HepG2 (cell line): ENCODE measurements around the gene ANKRD40. TPM values are rescaled to one million over a fixed set of nuclear protein-coding genes. Genes with fewer than 3 reads are reported as not detected.

Experiments used
- ARID3A ChIP-seq: IDR thresholded peaks from 2 replicates; pipeline ENCODE4 v1.6.1; 2012; ENCODE audit warnings: low read depth, low read length, improper control_type of control experiment
- ARNTL ChIP-seq: sonication (generic); formaldehyde crosslinking; IDR thresholded peaks from 2 replicates; pipeline ENCODE4 v1.4.0; 2020; ENCODE audit warnings: mild to moderate bottlenecking, missing genetic modification reagents
- HOXA3 ChIP-seq: sonication (generic); formaldehyde crosslinking; IDR thresholded peaks from 2 replicates; pipeline ENCODE4 v1.5.0; 2020; ENCODE audit warnings: missing genetic modification reagents
- JUN ChIP-seq: sonication (generic); formaldehyde crosslinking; IDR thresholded peaks from 2 replicates; pipeline ENCODE4 v1.4.0; 2020; ENCODE audit warnings: mild to moderate bottlenecking, missing genetic modification reagents
- NCOR1 ChIP-seq: fragments of 200-600 bp; sonication (generic); IDR thresholded peaks from 2 replicates; pipeline ENCODE4 v1.7.0; 2017; ENCODE audit warnings: antibody characterized with exemption, low read length, borderline replicate concordance
- PHF21A ChIP-seq: sonication (generic); formaldehyde crosslinking; IDR thresholded peaks from 2 replicates; pipeline ENCODE4 v1.5.0; 2020; ENCODE audit warnings: mild to moderate bottlenecking, missing genetic modification reagents
- RBM22 ChIP-seq: fragments of 200-400 bp; formaldehyde crosslinking; optimal IDR thresholded peaks from 2 replicates; pipeline ENCODE3; 2017; ENCODE audit warnings: mild to moderate bottlenecking, low read length, moderate library complexity
- RNF2 ChIP-seq: fragments of 450-650 bp; conservative IDR thresholded peaks from 2 replicates; pipeline ENCODE4 v1.6.1; 2016; ENCODE audit warnings: low read depth
- TBX2 ChIP-seq: sonication (generic); formaldehyde crosslinking; IDR thresholded peaks from 2 replicates; pipeline ENCODE4 v1.5.0; 2020; ENCODE audit warnings: missing genetic modification reagents, mild to moderate bottlenecking, borderline replicate concordance
- TSC22D2 ChIP-seq: sonication (generic); formaldehyde crosslinking; IDR thresholded peaks from 2 replicates; pipeline ENCODE4 v1.5.1; 2020; ENCODE audit warnings: missing genetic modification reagents, mild to moderate bottlenecking, borderline replicate concordance
- ZFP82 ChIP-seq: sonication (generic); formaldehyde crosslinking; IDR thresholded peaks from 2 replicates; pipeline ENCODE4 v1.5.1; 2020; ENCODE audit warnings: mild to moderate bottlenecking, missing genetic modification reagents, borderline replicate concordance
- ZNF296 ChIP-seq: sonication (generic); formaldehyde crosslinking; conservative IDR thresholded peaks from 2 replicates; pipeline ENCODE4 v1.5.0; 2020; ENCODE audit warnings: mild to moderate bottlenecking, missing genetic modification reagents
- ZNF318 ChIP-seq: sonication (generic); formaldehyde crosslinking; IDR thresholded peaks from 2 replicates; pipeline ENCODE4 v1.4.0; 2020; ENCODE audit warnings: mild to moderate bottlenecking, missing genetic modification reagents
- ZNF441 ChIP-seq: sonication (generic); formaldehyde crosslinking; IDR thresholded peaks from 2 replicates; pipeline ENCODE4 v1.7.0; 2021; ENCODE audit warnings: missing genetic modification reagents, borderline replicate concordance
- ZNF556 ChIP-seq: sonication (generic); formaldehyde crosslinking; IDR thresholded peaks from 2 replicates; pipeline ENCODE4 v1.4.0; 2020; ENCODE audit warnings: mild to moderate bottlenecking, missing genetic modification reagents, borderline replicate concordance
- ZNF7 ChIP-seq: IDR thresholded peaks from 2 replicates; pipeline ENCODE4 v1.6.1; 2016; ENCODE audit warnings: missing biosample characterization, missing genetic modification reagents
- ZNF773 ChIP-seq: sonication (generic); formaldehyde crosslinking; IDR thresholded peaks from 2 replicates; pipeline ENCODE4 v1.4.0; 2020; ENCODE audit warnings: missing genetic modification reagents, borderline replicate concordance
- polyA plus RNA-seq, 8 experiments: library from polyadenylated mRNA; depleted of rRNA in 3 of 8; stranded (reverse) in 7 of 8; unstranded in 1 of 8; fragments of >200 nt; fragmentation: Illumina TruSeq in 4 of 8; extraction: Trizol in 4 of 8; gene quantifications; 2 replicates each; pipeline versions ENCODE4 v1.2.1 to v1.2.3, GENCODE V29; 2011 to 2016; ENCODE audit warnings: low read depth in 4 of 8, missing spikeins in 1 of 8, mixed read lengths in 1 of 8; ENCODE audit not compliant: insufficient read depth in 1 of 8
- total RNA-seq, 5 experiments: library from RNA; depleted of rRNA; stranded (reverse); fragments of >200 nt; fragmentation: Illumina TruSeq; extraction: Trizol; gene quantifications; 2 replicates each; pipeline ENCODE4 v1.2.3, GENCODE V29; 2016; ENCODE audit warnings: low read depth in 1 of 5
- TF ChIP-seq, protein P1 (sequence below): sonication (generic); formaldehyde crosslinking; IDR thresholded peaks from 2 replicates; pipeline ENCODE4 v1.4.0; 2020; ENCODE audit warnings: mild to moderate bottlenecking, missing genetic modification reagents

ANKRD40 gene
- total and polyA plus RNA-seq, 2 of the 13 experiments (the other 11 are each of a cell fraction or from before 2014, with no cell fraction given), result 35.0 to 46.4 TPM

- 0 out of 2 replicates have a peak, but pooled peaks have one; percentile 34 for TF ChIP-seq TSC22D2 (CRISPR knock-in tag)
- no peak for TF ChIP-seq ZNF441
- no peak for TF ChIP-seq ZNF7 (CRISPR knock-in tag)
- TF ChIP-seq, protein P1, sequence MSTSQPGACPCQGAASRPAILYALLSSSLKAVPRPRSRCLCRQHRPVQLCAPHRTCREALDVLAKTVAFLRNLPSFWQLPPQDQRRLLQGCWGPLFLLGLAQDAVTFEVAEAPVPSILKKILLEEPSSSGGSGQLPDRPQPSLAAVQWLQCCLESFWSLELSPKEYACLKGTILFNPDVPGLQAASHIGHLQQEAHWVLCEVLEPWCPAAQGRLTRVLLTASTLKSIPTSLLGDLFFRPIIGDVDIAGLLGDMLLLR (CRISPR knock-in tag), result no peak
- 0 out of 2 replicates have a peak, but pooled peaks have one; percentile 33 for TF ChIP-seq ZFP82
- TF ChIP-seq ZNF556, result peak; percentile 50; the same call in 1 of the 2 replicates
- TF ChIP-seq ARID3A, result 0 out of 2 replicates have a peak, but pooled peaks have one; percentile 25
- TF ChIP-seq RNF2, result no peak
- TF ChIP-seq ZNF296 (CRISPR knock-in tag), result no peak
- TF ChIP-seq TBX2, result peak; percentile 83
- TF ChIP-seq PHF21A (CRISPR knock-in tag), result 0 out of 2 replicates have a peak, but pooled peaks have one; percentile 15
- peak; percentile 24; the same call in 1 of the 2 replicates for TF ChIP-seq ARNTL (CRISPR knock-in tag)
- 0 out of 2 replicates have a peak, but pooled peaks have one; percentile 22 for TF ChIP-seq JUN (CRISPR knock-in tag)
- peak; percentile 55 for TF ChIP-seq RBM22
- TF ChIP-seq ZNF773 (CRISPR knock-in tag), result no peak
- TF ChIP-seq NCOR1, result peak; percentile 53
- TF ChIP-seq ZNF318 (CRISPR knock-in tag), result peak; percentile 68; the same call in 1 of the 2 replicates
- peak; percentile 52 for TF ChIP-seq HOXA3 (CRISPR knock-in tag)
Measured at GRCh38 chr17:50691550-50692447, 15.9 kb downstream of the ANKRD40 start (continued).
